Adrenal gland (tissue), 5 donors: ENCODE data around the gene KCNMB4.

Source experiments
- POLR2A ChIP-seq, 2 donors: fragments of 450-650 bp; IDR thresholded peaks; one replicate each; pipeline ENCODE4 v1.6.1; 2017; ENCODE audit warnings: antibody characterized with exemption in 2 of 2, mild to moderate bottlenecking in 2 of 2, moderate library complexity in 1 of 2
- TF ChIP-seq, protein P1 (sequence below), 6 experiments: fragments of 450-650 bp in 4 of 6; fragments of 200-600 bp in 2 of 6; sonication (generic) in 1 of 6; IDR thresholded peaks; 1 replicate in 5 of 6; 2 replicates in 1 of 6; pipeline versions ENCODE4 v1.5.1 to v1.8.0; 2016 to 2021; ENCODE audit warnings: antibody characterized with exemption in 6 of 6, mild to moderate bottlenecking in 2 of 6, moderate library complexity in 1 of 6
- donor health status: DM: no; HTN: no; CAD: no.

DNA sequence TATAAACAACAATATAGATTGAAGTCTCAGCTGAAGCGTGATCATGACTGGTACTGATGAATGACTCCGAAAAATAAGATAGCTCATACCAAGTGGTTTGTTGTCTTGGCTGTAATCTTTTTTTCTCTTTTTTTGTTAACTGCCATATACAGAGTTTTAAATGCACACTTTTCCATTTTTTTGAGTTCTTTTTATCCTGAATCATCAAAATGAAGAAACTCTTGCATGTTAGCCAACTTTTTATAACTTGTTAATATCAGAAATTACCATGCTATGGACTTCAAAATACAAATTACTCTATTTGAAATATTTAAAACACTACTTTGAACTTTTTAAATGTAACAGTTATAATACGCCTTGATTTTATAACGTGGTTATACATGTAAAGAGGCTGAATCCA, 10.1 kb upstream of the KCNMB4 start:
- TF ChIP-seq POLR2A (IDR thresholded peaks at IDR 0.05), result no peak
- TF ChIP-seq, protein P1, sequence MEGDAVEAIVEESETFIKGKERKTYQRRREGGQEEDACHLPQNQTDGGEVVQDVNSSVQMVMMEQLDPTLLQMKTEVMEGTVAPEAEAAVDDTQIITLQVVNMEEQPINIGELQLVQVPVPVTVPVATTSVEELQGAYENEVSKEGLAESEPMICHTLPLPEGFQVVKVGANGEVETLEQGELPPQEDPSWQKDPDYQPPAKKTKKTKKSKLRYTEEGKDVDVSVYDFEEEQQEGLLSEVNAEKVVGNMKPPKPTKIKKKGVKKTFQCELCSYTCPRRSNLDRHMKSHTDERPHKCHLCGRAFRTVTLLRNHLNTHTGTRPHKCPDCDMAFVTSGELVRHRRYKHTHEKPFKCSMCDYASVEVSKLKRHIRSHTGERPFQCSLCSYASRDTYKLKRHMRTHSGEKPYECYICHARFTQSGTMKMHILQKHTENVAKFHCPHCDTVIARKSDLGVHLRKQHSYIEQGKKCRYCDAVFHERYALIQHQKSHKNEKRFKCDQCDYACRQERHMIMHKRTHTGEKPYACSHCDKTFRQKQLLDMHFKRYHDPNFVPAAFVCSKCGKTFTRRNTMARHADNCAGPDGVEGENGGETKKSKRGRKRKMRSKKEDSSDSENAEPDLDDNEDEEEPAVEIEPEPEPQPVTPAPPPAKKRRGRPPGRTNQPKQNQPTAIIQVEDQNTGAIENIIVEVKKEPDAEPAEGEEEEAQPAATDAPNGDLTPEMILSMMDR (IDR thresholded peaks at IDR 0.05), result no peak
